NCI-H187 treated with DMSO at 0.1 percent for 48 hours (cell line): ENCODE measurements around the gene SOX6.

Source experiments
- DNase-seq: peaks from one replicate; lab custom pipeline; 2025; lab: John Stamatoyannopoulos, UW

Gene SOX6

DNA sequence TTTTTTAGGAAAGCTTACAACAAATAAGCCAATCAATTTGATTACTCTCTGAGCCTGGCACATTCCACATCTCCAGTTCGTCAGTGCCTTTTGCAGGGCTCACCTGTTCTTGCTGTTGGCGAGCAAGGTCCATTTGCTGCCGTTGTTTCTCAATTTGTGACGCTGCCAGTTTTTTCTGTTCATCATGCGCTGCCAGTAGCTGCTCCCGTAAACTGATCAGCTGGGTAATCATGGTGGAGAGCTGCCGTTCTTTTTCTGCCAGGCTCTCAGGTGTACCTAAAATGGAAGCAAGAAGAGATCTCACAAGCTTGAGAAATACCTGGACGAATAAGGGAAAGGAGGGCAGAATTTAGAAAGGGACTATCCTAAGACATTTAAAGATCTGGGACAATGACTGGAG lies 169.7 kb downstream of the SOX6 start:
- DNase-seq: no peak

DNA sequence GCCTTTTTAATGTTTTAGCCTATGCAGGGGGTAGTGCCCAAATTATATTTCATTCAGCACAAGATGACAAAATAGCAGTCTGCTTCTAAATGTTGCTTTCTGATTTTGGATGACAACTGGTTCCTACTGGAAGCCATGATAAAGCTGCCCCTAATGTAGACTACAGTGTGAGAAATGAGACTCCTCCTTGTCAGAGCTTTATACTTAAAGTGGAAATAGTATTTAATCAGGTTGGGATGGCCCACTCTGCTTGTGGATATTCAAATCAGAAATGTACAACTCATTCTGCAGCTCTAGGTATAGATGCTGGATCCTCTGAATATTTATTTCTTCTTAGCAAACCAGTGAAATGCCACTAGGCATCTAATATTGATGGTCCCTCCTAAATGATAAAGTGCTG lies 171.3 kb downstream of the SOX6 start:
- no peak for DNase-seq

DNA sequence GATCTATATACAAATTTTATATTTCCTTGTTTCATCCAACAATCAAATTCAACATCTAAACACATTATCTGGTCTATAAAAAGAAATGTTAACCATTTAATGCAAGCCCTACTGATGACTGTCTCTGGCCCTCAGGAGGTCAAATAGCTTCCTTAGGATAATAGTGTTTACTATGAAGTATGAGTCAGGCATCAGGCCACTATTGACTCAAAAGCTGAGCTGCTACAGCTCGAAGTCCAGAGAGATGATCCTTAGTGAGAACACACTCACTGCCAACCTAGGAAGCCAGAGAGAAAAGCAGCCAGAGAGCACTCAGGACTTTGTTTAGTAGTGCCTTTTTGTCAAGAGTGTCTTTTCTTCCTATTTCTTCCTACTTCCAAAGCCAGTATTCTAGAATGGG lies 171.8 kb downstream of the SOX6 start:
- DNase-seq: no peak

DNA sequence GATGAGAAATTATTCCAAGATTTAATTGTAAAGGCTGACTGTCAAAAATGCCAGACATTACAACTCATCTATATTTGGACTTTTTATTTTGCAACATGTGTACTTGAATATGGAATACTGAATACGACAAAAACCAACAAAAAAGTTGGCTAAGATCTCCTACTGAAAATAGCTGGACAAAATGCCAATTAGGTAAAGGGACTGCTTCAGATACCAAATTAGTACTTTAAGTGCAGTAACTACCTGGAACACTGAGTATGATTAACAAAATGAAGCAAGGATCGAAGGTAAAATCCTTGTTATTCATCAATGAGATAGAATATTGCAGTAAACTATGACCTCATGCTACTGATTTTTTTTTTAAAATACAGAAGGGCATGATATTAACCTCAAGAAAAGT lies 173.8 kb downstream of the SOX6 start:
- no peak for DNase-seq

DNA sequence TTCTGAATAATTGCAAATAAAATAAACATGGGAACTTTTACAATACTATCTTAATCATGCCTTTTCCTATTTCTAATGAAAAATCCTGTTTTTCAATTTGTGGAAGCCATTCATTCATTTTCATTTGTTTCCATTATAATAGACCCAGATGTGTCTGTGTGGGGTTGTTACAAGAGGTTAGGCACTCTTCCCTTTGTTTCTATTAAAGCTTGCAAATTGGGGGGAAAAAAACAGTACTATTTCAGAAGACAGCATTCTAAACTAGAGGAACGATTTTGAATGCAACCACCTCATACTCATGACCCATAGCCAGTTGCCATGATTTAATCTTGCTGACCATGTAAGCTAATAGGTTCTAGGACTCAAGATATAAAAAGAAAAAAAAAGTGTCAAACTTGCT lies 175.5 kb downstream of the SOX6 start:
- no peak for DNase-seq

DNA sequence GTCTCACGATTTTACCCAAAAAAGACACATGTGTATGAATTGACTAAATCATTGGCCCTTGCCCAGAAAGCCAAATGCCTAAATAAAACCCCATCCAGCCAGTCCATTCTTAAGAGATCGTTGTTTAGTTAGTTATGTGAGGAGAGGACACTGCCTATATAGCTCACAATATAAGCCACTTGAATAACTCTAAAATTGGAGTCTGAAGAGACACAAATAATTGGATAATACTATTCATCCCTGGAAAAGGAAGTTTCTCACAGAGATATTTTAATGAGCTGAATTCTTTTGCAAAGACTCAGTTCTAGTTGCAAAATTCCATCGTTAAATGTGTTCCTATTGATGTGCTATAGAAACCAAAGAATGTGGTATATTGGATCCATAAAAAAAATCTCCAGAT lies 176.7 kb downstream of the SOX6 start:
- DNase-seq: no peak

DNA sequence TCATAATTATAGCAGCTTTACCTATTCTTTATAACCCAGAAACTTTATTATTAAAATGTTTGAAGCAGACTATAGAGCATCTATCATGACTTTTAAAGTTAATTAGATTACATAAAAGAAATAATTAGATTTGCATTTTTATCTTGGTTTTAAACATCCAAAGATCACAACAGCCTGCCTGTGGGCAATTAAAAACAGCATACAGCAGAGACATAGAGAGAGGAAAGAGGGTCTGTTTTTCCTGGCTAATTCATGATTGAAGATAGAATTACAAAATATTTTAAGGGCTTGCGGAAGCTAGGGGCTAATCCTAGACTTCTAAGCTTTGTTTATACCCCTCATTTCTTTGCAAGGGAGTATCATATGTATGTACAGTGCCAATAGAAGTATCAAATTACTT lies 178.1 kb downstream of the SOX6 start:
- no peak for DNase-seq

DNA sequence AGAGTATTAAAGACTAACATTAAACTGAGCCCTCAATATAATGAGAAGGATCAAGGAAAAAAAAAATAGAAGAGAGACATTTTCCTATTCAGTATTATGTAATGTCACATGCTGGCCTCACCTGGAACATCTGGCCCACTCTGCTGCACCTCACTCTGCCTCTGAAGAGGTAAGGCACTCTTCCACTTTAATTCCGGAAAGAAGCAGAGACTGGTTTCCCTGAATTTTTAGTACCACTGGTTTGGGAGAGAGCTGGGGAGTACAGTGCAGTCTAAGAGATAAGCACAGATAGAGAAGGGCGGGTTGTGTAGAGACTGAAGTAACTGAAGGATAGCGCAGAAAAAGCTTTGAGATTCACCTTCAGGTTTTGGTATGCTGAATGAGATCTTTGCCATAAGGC lies 178.7 kb downstream of the SOX6 start:
- DNase-seq: no peak

DNA sequence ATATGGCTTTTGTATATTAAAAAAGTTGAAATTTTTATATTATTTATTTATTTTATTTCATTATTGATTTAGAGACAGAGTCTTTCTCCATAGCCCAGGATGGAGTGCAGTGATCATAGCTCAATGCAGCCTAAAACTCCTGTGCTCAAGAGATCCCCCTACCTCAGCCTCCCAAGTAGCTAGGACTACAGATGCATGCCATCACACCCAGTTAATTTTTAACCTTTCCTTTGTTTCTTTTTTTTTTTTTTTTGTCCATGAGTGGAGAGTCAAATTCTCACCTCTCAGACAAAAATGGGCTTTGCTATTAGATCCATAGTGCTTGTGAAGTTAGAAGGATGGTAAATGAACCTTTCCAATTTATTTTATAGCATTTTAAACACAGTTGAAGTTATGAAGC lies 182.5 kb downstream of the SOX6 start:
- no peak for DNase-seq

DNA sequence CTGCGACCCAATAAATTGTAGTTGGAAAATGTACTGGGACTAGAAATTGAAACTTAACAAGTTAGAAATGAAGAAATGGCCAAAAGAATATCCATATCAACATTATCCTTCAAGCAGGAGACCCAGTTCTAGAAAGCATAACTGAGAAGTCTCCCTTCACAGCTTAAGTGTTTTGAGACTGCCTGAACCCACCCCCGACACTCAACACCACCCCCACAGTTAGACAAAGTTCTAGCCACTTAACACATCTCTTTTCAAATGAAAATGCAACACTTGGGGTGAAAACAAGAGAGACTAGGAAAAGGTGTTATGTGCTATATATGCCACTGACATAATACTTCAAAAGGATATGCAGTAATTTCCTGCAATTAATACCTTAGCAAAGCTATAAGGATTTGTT lies 184.5 kb downstream of the SOX6 start:
- DNase-seq: no peak

DNA sequence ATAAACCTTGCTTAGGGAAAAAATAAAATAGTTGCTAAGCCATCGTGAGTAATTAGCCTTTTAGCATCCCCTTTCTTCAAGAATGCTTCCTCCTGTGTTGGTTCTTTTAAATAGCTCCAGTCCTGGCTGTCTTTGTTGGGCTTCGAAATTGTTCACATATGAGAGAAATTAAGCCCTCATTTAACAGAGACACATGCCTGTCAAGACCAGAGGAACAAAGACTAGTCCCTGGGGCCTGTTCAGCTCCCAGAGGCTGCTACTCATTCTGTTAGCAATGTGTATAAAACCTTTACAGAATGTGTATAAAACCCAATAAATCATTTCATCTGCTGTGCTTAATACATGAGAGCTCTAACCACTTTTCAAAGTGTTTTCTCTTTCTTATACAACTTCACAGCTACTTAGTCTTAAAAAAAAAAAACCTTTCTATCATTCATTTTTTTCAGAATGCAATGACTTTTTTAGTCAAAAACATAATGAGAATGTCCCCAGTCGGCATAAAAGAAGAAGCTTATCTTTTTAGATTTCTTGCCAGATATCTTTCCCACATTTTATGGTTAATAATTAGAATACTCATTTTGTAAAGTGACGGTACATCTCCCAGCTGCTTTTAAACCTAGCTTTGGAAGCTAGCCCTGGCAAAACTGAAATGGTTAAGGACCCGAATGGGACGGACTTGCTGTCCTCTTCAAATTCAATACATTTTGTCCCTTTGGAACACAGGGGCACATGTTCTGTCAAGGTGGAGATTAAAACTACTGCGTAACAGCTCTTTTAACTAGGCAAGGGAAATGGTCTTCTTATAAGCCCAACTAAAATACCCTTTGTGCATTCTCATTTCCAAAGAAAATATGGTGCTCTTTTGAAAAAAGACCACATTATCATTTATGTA lies 186.1 kb downstream of the SOX6 start:
- DNase-seq: no peak

DNA sequence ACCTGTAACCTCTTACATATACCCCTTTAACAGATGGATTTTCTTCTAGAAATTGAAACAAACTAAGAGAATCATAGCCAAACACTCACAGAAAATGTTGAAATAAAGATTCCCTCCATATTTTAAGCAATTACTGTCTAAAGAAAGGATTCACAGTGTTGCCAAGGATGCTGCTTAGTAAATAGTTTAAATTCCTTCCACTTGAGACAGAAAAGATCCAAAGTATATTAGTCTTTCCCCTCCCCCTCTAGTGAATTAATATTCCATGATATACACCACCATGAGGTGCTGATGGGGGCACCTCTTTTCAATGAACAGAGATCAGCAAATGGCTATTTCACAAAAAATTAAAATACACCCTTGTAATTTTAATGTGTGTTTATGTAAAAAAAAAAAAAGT lies 186.8 kb downstream of the SOX6 start:
- no peak for DNase-seq

DNA sequence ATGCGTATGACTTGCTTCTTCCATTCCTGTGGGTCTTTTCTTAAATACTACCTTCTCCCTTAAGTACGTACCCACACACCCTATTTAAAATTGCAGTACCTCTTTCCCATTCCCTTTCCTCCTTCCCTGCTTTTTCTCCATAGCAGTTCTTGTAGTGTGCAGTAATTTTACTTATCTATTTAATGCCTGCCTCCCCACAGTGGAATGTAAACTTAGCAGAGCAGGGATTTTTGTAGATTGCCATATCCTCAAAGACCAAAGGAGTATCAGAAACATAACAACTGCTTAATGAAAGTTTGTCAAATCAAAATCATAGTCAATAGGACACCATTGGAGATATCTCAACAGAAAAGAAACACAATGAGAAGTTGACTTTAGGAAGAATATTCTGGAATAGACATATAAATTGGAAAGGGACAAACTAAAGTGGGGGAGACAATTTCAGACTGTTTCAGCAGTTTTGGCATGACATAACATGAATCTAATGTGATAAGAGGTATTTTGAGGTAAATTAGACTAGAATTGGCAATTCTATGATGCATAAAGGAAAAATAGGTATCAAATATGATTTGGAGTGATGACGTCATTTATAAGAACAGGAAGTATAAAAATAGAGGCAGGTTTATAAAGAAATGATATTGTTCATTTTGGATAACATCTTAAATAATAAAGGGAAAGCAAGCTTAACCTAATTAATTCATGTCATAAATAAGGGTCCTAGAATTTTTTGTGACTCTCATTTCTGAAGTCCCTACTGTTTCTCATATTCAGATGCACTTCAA lies 188.4 kb downstream of the SOX6 start:
- DNase-seq: no peak

DNA sequence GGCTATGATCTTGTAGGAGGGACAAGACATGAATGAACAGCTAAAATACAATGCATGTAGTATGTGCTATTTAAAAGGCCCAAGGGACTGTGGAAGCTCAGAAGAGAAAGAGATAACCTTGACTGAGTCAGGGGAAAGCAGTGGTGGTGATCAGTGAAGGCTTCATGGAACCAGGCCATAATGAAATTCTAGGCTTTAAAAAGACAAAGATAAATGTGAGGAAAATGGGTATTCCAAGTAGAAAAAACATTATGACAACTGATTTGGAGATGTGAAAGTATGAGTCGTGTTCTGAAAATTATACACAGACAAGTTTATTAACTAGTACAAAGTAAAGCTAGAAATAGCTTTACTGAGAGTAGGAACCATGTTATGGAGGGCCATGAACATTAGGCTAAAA lies 189.8 kb downstream of the SOX6 start:
- DNase-seq: no peak

DNA sequence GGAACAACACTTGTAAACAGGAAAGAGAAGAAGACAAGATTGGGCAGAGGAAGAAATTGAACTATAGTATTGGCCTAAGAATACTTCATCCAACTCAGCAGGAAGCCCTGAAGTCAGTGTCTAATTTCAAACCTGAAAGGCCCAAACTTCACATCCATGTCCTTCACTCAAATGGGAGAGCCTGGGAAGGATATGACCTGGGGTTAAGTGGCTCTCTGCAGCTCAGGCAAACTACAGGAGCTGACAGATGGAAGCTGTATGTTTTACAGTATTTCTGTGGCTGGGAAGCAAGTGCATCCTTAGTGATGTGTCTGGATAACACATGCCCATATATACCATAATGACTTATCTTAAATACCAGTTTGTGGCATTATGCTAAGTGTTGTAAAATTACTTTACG lies 196.2 kb downstream of the SOX6 start:
- DNase-seq: no peak

DNA sequence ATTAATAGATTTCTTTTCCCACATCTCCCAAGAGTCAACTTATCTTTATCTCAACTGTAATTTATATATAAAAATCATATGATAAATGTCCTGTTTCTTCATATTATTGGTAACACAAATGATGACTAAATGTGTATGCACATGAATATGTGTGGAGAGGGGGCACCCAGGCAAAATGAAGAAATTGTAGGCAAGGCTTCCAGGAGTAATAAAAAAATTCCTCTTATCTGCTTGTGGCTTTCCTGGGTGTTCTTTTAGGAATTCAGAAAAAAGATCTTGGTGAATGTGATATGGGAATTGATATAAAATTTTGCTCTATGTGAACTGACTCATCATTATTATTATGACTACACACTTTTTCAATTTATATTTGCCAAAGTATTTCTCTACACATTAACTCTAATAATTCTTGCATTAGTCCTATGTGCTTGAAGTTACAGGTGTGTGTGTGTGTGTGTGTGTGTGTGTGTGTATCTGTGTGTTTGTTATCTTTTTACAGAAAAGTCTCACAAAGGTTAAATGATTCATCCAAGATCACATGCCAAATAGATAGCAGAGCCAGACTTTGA lies 197.8 kb downstream of the SOX6 start:
- no peak for DNase-seq

DNA sequence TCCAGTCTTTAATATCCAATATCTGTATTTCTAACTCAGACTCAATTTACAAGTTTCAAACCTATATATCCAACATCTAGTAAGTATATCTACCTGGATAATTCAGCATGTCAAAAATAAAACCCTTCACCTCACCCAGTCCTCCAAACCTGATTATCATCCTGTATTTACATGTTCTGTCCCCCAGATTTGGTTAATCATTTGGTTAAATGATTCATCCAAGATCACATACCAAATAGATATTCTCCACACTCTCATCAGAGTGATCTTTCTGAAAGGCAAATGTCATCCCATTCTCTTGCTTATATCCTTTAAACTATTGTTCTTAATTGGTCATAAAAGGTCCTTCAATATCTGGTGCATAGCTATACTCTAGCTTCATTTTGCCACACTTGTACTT lies 199.0 kb downstream of the SOX6 start:
- DNase-seq: no peak

DNA sequence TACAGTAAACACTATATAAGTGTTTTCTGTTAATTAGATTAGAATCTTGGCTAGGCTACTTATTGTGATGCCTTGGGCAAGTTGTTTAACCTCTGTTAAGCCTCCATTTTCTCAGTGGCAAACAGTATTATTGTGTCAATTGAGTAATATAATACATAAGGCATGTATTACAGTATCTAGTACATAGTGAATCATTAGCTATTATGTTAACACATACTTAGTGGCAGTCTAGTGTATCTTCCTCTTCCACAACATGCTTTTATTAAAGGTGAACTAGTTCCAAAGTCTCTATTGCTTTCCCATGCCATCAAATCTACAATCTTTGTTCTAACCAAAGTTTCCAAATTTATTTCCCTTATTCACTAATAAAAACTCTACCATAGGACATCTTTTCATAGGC lies 200.9 kb downstream of the SOX6 start:
- DNase-seq: no peak

DNA sequence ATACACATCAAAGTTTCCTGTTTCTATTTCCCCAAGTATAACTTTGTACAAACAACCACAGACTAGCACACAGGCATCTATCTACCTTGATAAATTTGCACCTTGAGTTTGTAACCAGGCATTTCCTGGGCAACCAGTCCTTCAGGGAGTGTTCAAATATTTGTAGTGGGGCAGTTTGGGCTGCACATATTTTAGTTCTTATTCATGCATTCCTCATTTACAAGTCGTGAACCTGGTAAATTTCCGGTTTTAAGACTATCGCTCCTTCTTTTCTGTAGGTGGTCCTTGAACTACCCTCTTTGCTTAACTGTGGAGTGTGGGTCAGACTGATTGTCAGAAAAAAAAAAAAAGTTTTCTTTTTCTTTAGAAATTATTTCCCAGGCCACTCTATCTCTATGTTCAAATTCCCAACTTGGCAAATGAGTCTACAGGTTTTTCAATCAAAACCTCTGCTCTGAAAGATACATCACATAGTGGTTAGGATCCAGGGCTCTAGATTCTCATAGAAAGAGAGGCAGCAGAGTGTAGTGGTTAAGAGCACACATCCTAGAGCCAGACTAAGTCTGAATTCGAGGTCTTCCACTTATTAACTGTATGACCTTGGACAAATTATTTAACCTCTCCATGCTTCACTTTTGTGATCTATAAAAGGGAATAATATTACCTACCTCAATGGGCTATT lies 201.5 kb downstream of the SOX6 start:
- no peak for DNase-seq

DNA sequence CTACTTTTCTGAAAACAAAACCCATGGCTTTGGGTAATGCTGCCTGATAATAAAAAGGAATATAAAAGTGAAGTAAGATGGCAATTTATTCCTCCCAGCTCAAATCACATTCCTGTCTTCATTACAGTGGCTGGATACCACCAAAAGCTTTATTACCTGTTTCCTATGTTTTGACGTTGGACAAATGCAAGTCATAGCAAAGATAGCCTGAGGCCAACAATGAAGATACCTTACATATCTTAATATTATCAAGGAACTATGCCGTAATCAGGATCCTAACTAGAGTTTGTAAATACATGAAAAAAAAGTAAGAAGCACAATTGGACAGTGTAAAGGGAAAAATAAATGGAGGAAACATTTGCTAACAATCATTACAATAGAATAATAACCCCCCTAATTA lies 202.4 kb downstream of the SOX6 start:
- DNase-seq: no peak

DNA sequence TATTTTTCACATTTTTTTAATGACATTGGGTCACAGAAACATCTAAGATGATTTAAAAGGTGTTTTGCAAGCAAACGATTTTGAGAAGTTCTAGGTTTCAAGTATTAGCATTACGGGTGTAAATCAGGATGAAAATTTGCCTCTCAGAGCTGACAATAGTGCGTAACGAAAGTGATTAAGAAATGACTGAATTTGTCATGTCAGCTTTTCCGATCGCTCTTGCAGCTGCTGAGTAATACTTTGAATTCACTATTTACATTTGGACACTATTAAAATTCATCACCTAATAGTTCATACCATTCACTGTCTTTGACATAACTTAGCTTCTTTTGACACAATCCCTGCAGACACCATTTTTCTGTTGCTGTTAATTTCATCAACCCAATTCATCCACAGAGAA lies 205.2 kb downstream of the SOX6 start:
- no peak for DNase-seq

DNA sequence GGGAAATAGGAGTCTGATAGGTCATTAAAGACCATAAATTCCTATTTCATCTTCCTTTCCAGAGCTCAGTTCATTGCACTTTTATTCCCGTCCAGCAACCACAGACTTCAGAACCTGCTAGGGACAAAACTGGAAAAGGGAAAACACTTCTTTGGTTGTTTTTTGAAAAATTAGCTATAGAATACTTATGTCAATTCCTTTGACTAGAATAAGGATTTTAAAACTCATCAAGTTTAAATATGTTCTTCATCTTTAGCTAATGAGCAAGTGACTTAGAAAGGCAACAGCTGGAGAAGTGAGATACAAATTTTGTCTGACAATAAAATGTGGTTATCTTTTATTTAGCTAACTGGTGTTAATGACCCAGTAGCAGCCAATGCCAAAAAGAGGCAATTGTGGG lies 206.9 kb downstream of the SOX6 start:
- no peak for DNase-seq
